Measurements from ENCODE around the gene KAT8. TPM values are rescaled to one million over a fixed set of nuclear protein-coding genes. Genes with fewer than 3 reads are reported as not detected.

The KAT8 gene
- total RNA-seq, 1 experiment from 2014 or later, result 53.3 TPM

DNA sequence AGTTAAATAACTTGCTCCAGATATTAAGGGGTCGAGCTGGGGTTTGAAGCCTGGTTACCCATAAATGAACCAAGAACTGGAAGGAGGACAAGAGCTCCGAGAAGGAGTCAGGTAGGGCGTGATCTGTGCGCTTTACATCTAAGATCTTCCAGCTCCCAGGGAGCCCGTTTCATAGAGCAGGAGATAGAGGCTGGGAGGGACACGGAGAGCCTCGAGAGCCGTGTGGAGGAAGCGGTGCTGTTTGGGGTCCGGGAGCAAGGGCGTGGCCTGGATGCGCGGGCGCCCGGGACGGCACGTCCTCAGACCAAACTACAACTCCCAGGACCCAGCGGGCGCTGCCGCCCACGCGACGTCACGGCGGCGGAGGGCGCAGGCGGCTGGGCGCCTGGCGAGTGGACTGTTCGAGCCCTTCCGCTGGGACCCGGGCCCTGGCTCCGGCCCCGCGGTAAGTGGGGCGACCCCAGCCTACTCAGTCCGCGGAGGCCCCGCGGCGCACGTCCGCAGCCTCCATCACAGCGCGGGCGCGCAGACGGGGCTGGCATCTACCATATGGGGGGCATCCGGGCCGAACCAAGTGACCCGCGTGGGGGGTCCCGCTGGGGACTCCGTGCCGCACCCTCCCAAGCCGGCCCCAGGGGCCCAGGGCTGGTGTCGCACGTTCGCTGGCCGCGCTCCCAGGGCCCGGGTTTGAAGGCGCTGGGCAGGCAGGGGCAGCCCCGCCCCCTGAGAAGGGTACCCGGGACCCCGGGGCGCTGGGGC is 9.2 kb upstream of the KAT8 start, which contains the start of gene BCKDK:
Gene BCKDK (plus strand): TSS at position 352 of the 759 bp plus-strand sequence. CDS start 838 bp downstream, outside the sequence.
- peak; percentile 72 for DNase-seq (ENCODE audit: low read depth)

DNA sequence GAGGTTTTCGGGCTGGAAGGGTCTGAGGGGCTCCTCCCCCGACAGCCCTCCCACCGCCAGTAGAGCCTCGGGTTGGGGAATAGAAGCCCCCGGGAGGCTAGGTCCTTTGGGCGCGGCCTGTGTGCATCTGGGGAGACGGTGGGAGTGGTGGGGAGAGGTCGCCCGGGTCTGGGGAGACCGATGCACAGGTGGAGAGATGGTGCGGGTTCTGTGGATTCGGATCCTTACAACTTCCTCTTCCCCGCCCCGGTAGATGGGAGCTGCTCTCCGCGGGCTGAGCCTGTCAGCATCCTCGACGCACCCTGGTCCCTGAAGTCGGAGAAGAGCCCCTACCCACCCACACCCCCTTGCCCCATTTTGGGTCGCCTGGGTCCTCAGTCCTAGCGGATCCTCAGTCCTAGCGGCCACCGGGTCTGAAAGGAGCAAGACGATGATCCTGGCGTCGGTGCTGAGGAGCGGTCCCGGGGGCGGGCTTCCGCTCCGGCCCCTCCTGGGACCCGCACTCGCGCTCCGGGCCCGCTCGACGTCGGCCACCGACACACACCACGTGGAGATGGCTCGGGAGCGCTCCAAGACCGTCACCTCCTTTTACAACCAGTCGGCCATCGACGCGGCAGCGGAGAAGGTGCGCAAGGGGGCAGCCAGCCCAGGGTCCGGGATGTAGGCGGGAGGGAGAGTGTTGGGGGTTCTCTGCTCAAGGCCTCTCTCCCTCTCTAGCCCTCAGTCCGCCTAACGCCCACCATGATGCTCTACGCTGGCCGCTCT is 8.5 kb upstream of the KAT8 start:
- DNase-seq (ENCODE audit: low read depth), result no peak

DNA sequence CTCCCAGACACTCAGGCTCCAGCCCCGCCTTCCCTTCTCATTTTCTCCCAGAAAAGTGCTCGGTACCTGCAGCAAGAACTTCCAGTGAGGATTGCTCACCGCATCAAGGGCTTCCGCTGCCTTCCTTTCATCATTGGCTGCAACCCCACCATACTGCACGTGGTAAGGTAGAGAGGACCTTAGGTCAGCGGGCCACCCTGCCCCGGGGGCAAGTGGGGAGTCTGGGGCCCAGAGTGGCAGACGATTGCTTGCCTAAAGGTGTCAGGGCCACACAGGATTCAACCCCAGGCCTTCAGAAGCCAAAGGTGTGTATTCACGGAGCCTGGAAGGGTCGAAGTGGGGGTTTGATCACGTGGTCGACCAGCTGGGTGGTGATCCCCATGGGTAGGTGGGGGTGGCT is 7.8 kb upstream of the KAT8 start:
- DNase-seq (ENCODE audit: low read depth), result no peak

DNA sequence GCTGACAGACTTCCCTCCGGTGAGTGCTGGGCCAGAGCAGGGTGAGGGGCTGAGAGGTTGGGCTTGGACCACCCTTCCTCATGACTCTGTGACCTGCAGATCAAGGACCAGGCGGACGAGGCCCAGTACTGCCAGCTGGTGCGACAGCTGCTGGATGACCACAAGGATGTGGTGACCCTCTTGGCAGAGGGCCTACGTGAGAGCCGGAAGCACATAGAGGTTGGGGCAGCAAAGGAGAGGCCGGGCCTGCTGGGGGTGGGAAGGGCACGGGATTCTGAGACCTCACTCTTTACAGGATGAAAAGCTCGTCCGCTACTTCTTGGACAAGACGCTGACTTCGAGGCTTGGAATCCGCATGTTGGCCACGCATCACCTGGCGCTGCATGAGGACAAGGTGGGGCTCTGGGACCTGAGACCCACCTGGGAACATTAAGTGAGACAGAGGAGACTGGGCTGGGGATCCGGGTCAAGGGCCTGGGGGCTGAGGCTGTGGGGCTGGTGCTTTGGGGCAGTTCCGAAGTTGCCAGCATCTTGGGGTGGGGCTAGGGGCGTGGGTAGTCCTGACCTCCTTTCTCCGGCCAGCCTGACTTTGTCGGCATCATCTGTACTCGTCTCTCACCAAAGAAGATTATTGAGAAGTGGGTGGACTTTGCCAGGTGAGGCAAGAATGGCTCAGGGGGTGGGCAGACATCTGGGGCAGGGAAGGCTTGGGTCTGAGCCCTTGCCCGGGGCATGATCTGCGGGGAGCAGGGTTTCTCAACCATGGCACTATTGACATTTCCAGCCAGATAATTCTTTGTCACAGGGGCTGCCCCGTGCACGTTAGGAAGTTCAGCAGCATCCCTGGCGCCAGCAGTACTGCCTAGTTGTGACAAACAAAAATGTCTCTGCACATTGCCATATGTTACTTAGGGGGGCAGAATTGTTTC is 7.1 kb upstream of the KAT8 start:
- DNase-seq (ENCODE audit: low read depth), result no peak

DNA sequence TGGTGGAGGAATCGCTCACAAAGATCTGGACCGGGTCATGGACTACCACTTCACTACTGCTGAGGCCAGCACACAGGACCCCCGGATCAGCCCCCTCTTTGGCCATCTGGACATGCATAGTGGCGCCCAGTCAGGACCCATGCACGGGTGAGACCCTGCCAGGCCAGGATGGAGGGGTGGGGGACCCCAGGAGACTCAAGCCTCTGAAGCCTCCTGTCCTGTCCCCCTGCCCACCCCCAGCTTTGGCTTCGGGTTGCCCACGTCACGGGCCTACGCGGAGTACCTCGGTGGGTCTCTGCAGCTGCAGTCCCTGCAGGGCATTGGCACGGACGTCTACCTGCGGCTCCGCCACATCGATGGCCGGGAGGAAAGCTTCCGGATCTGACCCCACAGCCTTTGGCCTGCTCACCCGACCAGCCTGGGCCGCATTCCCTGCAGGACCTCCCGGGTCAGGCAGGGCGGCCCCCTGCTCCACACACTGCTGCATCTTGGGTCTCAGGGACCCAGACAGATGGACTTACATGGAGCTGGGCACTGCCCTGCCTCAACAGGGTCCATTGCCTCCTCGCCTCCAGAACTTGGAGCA is 5.5 kb upstream of the KAT8 start:
- DNase-seq (ENCODE audit: low read depth), result no peak

DNA sequence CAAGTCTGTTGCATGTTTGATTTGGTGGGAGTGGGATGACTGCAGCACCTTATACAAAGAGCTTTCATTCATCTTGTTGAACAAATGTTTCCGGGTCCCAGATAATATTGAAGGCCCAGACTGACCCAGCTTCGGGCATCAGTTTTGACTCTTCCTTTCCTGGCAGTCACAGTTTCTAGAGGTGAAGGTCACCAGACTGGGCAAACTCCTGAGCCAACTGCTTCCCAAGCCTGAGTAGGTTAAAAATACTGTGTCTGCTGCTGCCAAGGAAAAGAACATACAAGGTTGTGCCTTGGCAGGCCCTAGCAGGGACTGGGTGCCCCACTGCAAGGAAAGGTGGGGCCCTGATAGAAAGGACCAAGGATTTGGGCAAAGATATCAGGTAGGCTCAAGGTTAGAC is 4.8 kb upstream of the KAT8 start:
- no peak for DNase-seq (ENCODE audit: low read depth)

DNA sequence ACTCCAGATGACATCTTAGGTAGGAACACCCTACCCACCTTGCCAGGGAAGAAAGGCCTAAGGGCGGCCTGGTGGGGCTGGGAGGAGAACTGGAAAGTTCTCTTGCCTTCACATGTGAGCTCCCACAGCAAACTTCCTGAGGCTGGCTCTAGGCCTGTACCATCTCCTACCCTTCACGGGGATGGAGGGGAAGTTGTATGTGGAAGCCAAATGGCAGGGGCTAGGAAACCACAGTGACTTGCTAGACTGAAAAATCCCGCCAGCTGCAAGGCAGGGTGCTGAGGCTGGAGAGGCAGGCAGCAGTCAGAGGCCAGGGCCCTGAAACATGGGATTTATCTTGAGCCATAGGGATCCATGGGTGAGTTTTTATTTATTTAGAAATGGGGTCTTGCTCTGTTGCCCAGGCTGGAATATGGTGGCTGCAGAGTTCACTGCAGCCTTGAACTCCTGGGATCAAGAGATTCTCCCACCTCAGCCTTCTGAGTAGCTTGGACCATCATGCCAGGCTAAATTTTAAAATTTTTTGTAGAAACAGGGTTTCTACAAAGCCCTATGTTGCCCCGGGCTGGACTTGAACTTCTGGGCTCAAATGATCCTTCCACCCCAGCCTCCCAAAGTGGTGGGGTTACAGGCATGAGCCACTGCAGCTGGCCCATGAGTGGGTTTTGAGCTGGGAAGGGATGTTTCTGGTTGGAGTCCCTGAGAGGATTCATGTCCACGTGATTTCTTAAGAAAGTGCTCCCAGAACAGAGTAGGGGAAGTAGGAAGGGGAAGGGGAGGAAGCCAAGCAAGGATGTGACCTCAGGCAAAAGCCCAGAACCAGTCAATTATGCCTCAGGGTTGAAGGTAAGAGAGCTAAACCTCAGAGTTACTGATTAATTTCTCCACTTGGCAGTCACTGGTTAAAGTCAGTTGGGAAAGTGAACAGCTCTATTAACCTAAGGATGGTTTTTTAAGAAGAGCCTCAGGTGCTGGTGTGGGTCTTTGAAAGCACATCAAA is 4.0 kb upstream of the KAT8 start:
- DNase-seq (ENCODE audit: low read depth), result peak; percentile 30

DNA sequence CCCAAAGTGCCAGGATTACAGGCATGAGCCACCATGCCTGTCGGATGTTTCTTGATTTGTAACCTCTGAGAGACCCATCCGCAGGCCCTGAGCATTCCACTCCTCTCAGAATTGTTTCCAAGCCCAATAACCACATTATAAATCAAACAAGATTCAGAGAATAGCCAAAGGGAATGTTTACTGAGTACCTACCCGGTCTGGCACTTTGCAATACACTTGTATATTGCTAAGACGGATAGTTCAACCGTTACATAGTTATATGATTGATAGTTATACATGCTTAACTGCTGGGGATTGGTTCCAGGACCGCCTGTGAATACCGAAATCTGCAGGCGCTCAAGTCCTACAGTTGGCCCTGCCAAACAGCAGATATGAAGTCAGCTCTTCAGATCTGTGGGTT is 3.0 kb upstream of the KAT8 start:
- DNase-seq (ENCODE audit: low read depth), result no peak

DNA sequence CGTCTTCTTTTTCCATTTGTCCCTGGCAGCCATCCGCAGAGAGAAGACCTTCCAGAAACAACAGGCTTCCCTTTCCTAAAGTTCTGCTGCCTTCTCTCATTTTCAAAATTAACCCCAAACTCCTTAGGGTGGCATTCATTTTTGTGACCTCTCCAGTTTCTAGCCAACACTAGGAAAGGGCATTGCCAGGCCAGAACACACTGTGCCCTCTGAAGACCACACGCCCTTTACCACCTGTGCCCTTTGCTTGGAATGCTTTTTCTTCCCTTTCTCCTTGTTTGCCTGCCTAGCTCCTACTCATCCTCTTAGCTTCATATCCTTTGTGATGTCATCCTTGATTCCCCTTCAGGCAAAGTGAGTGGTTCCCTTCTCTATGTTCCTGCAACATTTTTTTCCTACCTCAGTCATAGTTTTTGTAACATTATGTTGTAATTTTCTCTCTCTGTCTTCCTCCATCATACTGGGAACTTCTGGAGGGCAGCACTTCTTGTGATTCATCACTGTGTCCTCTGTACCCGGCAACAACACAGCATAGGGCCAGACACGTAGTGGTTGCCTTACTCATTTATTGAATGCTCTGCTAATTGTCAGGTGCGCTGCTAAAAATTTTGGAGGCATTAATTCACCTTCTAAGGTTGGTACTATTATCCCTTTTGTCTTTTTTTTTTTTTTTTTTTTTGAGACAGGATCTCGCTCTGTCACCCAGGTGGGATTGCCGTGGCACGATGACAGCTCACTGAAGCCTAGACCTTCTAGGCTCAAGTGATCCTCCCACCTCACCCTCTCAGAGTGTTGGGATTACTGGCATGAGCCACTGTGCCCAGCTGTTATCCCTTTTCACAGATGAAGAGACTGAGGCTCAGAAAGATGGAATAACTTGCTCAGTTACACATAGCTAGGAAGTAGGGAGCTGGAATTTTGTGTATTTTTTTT is 1.0 kb downstream of the KAT8 start:
- peak; percentile 85 for DNase-seq (ENCODE audit: low read depth)

DNA sequence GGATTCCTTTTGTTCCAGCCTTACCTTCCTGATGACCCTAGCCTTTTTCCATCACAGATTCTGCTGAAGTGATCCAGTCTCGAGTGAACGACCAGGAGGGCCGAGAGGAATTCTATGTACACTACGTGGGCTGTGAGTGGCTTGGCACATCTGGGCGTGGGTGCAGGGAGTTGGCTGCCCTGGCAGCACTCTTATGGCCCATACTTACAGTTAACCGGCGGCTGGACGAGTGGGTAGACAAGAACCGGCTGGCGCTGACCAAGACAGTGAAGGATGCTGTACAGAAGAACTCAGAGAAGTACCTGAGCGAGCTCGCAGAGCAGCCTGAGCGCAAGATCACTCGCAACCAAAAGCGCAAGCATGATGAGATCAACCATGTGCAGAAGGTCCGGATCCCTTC is 2.7 kb downstream of the KAT8 start:
- no peak for DNase-seq (ENCODE audit: low read depth)

DNA sequence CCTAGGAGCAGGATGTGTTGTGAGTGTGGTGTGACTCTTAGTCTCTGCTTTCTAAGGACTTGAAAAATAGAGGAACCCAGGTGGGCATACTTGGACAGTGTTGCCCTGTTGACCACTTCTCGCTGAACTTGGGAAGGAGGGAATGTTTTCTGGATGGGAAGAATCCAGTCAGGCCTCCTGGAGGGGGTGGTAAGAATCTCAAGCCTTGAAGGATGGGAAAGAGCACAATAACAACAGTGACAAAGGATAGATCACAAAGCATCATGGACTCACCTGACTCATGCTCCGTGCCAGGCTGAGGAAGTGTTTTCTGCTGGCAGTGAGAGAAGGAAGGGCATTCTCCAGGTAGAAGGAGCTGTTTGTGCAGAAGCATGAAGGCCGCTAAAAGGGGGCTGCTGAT is 8.4 kb downstream of the KAT8 start:
- DNase-seq (ENCODE audit: low read depth), result no peak

DNA sequence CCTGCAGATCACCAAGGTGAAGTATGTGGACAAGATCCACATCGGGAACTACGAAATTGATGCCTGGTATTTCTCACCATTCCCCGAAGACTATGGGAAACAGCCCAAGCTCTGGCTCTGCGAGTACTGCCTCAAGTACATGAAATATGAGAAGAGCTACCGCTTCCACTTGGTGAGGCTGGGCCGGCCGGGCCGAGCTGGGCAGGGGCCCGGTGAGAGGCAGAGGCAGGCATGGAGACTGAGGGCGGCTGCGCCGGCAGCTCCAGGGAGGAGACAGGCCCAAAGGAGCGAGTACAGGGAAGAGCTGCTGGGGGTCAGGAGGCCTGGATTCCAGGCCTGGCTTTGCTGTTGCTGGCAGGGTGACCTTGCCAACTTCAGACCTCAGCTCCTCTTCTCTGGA is 9.7 kb downstream of the KAT8 start:
- DNase-seq (ENCODE audit: low read depth), result no peak

DNA sequence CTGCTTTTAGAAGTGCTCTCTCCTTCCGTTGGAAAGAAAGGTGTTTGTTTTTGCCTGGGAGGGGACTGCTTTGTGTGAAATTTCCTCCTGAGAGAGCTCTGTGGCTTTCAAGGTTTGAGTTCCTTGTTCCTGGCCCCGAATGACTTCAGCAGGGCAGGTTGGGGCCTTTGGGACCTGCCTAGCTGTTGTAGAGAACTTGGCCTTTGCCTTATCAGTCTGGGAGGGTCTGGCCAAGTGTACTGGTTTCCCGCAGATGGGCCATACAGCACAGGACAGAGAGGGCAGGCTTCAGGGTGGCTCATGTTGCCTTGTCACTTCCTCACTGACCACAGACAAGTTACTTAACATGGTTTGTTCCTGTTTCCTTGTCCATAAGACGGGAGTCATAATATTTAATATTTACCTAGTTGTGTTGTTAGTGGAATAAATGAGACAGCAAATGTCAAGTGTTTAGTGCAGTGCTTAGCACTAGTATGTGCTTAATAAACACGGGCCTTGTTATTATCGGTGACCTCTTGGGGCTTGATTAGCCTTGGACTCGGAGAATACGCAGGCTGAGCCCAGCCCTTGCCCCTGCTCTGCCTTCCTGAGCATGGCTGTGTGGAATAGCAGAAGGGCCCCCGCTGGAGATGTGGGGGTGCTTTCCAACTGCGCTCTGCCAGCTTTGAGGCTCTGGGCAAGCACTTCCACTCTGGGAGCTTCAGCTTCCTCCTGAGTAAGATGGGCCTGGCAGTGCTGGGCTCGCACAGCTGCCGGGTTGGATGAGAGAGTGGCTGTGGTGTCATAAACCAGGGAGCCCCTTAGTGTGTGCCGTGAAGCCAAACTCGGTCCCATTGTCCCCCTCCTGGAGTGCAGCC is 11.5 kb downstream of the KAT8 start:
- no peak for DNase-seq (ENCODE audit: low read depth)

DNA sequence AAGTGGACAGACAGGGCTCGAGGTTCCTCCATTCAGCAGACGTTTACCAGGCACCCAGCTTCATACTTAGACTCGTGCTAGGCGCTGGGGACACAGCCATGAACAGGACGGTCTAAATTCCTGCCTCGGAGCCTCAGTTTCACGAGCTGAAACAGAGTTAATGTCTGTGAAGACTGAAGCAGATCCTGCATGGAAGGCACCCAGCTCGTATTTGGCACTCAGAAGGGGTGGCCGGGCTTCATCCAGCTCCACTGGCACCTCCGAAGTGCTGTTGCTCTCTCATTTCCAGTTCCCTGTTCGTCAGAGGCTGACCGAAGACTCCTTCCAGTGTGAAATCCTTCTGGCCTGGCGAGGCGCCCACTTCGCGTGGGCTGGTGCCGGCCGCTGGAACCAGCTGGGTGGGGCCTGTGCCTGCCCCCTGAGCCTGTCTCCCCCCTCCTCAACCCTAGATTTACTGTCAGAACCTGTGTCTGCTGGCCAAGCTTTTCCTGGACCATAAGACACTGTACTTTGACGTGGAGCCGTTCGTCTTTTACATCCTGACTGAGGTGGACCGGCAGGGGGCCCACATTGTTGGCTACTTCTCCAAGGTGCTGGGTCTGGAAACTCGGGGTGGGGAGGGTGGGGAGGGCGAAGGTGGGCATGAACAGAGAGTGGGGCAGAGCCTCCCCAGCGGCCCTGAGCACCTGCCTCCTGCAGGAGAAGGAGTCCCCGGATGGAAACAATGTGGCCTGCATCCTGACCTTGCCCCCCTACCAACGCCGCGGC is 12.3 kb downstream of the KAT8 start:
- no peak for DNase-seq (ENCODE audit: low read depth)

DNA sequence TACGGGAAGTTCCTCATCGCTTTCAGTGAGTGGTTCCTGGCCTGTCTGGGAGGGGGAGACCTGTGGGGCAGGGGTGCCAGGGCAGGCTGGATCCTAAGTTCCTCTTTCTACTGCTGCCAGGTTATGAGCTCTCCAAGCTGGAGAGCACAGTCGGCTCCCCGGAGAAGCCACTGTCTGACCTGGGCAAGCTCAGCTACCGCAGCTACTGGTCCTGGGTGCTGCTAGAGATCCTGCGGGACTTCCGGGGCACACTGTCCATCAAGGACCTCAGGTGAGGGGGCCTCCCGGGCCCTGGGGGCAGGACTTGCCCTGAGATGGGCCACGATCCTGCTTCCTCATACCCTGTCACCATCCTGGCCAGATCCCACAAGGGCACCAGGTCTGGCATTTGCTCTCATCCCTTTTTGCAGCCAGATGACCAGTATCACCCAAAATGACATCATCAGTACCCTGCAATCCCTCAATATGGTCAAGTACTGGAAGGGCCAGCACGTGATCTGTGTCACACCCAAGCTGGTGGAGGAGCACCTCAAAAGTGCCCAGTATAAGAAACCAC is 12.9 kb downstream of the KAT8 start:
- no peak for DNase-seq (ENCODE audit: low read depth)

DNA sequence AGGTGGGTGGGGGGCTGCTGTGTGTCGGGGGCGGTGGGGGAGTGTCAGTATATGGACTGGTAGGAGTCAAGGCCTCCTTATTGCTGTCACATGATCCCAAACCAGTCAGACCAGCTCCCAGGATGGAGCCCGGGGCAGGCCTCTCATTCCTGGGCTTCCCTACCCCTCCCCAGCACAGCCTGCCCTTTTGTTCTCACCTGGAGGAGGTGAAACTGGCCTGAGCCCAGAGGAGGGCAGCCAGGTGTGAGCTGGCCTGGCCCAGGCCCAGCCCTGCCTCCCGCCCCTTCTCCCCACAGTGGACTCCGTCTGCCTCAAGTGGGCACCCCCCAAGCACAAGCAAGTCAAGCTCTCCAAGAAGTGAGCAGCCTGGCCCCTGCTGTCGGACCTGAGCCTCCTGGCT is 13.4 kb downstream of the KAT8 start:
- no peak for DNase-seq (ENCODE audit: low read depth)

DNA sequence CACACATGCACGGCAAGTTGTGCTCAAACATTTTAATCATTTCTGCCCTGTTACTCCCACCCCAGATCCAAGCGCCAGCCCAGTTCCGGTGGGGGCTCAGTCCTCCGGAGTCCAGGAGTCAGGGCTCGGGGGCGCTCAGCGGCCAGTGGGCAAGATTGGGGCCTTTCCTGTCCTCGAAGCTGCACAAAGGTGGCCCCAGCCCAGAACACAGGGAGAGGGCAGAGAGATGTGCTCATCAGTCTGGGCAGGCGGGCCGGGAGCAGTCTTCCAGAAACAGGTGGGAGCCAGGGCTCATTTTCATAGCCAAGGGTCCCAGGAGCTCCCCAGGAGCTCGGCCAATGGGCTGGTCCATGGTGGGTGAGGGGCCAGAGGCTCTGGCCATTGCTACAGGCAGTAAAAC is 14.0 kb downstream of the KAT8 start:
- no peak for DNase-seq (ENCODE audit: low read depth)
